ENCODE measurements around the gene PDE6G. TPM values are rescaled to one million over a fixed set of nuclear protein-coding genes. Genes with fewer than 3 reads are reported as not detected.

Gene PDE6G
- total and polyA plus RNA-seq, 8 donors: 0.24 to 6.3 (median 4.6) TPM

DNA sequence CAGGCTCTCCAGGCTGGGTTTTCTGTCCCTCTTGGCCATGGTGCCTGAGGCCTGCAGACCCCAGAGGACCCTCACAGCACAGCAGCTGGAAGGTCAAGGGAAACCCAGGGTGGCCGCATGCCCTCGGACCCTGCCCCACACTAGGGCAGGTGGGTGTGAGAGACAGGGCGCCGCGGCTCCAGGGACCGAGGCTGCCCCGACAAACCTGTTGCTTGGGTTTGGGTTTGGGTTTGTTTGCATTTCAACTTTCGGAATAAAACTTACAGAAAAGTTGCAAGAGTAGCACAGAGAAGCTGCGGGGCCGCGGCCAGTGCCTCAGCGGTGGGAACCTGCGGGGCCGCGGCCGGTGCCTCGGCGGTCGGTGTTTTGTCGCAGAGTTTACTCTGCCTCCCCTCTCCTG is 35.3 kb upstream of the PDE6G start:
- Histone ChIP-seq H3K36me3 (peaks cover 0 to 100% of the 10 kb centered on the region in 2 donors), H3K27ac (no peak overlapping the region), H3K27me3 (no peaks in the 10 kb centered on the region), H3K4me3 (no peak overlapping the region), H3K9me3 (no peaks in the 10 kb centered on the region), H3K4me1 (no peaks in the 10 kb centered on the region)
- DNase-seq (no peak), ATAC-seq (no peak)
- TF ChIP-seq, protein P1, sequence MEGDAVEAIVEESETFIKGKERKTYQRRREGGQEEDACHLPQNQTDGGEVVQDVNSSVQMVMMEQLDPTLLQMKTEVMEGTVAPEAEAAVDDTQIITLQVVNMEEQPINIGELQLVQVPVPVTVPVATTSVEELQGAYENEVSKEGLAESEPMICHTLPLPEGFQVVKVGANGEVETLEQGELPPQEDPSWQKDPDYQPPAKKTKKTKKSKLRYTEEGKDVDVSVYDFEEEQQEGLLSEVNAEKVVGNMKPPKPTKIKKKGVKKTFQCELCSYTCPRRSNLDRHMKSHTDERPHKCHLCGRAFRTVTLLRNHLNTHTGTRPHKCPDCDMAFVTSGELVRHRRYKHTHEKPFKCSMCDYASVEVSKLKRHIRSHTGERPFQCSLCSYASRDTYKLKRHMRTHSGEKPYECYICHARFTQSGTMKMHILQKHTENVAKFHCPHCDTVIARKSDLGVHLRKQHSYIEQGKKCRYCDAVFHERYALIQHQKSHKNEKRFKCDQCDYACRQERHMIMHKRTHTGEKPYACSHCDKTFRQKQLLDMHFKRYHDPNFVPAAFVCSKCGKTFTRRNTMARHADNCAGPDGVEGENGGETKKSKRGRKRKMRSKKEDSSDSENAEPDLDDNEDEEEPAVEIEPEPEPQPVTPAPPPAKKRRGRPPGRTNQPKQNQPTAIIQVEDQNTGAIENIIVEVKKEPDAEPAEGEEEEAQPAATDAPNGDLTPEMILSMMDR (IDR thresholded peaks at IDR 0.05): no peak
- intact Hi-C loops (cut with DNase I): no loop called here

DNA sequence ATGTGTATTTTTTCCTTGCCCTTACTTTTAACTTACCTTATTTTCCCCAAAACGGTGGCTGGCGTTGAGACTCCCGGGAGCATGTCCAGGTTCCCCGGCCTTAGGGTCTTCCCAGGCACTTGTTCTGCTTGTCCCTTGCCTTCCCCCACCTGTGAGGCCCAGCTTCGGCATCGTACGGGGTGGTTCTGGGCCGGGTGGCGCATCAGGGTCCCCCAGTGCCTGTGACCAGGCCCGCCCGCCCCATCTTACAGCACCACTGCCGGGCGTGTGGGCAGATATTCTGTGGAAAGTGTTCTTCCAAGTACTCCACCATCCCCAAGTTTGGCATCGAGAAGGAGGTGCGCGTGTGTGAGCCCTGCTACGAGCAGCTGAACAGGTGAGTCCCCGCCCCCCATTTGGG is 34.9 kb upstream of the PDE6G start:
- ATAC-seq (no peak), DNase-seq (no peak)
- Histone ChIP-seq H3K27ac (no peak overlapping the region), H3K9me3 (no peaks in the 10 kb centered on the region), H3K4me3 (no peak overlapping the region), H3K27me3 (no peaks in the 10 kb centered on the region), H3K4me1 (peaks cover 0 to under 1% of the 10 kb centered on the region in 2 donors), H3K36me3 (peaks cover 0 to 100% of the 10 kb centered on the region in 2 donors)
- TF ChIP-seq, protein P1 (IDR thresholded peaks at IDR 0.05): no peak
- intact Hi-C loops (cut with DNase I): no loop called here

GRCh38 chr17:81690549-81690948 is 34.2 kb upstream of the PDE6G start:
- ATAC-seq (no peak), DNase-seq (no peak)
- H3K9me3 ChIP-seq: no peaks in the 10 kb centered on the region
- peaks cover 0 to 100% of the 10 kb centered on the region in 2 donors for H3K36me3 ChIP-seq
- TF ChIP-seq, protein P1 (IDR thresholded peaks at IDR 0.05): no peak
- no peak overlapping the region for H3K4me3 ChIP-seq
- peaks cover 0 to 7% of the 10 kb centered on the region in 2 donors for H3K4me1 ChIP-seq
- intact Hi-C loops (cut with DNase I): no loop called here
- H3K27ac ChIP-seq: no peak overlapping the region
- no peaks in the 10 kb centered on the region for H3K27me3 ChIP-seq

- Histone ChIP-seq H3K27me3 (no peaks in the 10 kb centered on the region), H3K9me3 (no peaks in the 10 kb centered on the region), H3K4me1 (peaks cover 4 to 11% of the 10 kb centered on the region in 2 donors), H3K4me3 (no peak overlapping the region), H3K36me3 (peaks cover 0 to 98% of the 10 kb centered on the region in 2 donors), H3K27ac (no peak overlapping the region)
- intact Hi-C loops (cut with DNase I): no loop called here
- TF ChIP-seq, protein P1 (IDR thresholded peaks at IDR 0.05): no peak
- ATAC-seq (no peak), DNase-seq (no peak)
Measured at GRCh38 chr17:81690066-81690465, 33.7 kb upstream of the PDE6G start.

DNA sequence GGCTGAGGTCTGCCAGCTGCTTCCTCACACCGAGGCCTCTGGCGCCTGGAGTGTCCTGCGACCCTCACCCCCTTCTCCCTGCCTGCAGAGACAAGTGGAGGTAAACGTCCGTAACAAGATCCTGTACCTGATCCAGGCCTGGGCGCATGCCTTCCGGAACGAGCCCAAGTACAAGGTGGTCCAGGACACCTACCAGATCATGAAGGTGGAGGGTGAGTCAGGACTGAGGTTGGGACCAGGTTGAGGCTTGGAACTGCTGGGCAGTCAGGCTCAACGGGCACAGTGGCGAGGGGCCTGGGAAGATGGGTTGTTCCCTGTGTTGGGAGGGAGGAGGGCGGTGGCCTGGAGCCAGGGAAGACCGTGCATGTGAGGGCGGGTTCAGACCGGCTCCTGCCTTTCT is 32.3 kb upstream of the PDE6G start:
- H3K36me3 ChIP-seq: peaks cover 0 to 83% of the 10 kb centered on the region in 2 donors
- H3K27ac ChIP-seq: no peak overlapping the region
- H3K9me3 ChIP-seq: no peaks in the 10 kb centered on the region
- DNase-seq (no peak), ATAC-seq (no peak)
- H3K27me3 ChIP-seq: no peaks in the 10 kb centered on the region
- intact Hi-C loops (cut with DNase I): no loop called here
- peaks cover 11 to 20% of the 10 kb centered on the region in 2 donors for H3K4me1 ChIP-seq
- TF ChIP-seq, protein P1 (IDR thresholded peaks at IDR 0.05): no peak
- H3K4me3 ChIP-seq: no peak overlapping the region
